Cardiac fibroblast (primary cell): ENCODE results near the gene NRN1.

Experiments used
- DNase-seq, 2 donors: peaks; one replicate each; pipeline versions ENCODE4 v3.0.0 to v3.0.0-alpha.2; 2010; ENCODE audit warnings: low read depth in 2 of 2
- H3K4me3 ChIP-seq, 2 donors: replicated peaks in 1 of 2; 1 replicate in 1 of 2; 2 replicates in 1 of 2; pipeline ENCODE4 v1.5.1; 2011; ENCODE audit warnings: low read depth in 2 of 2, low read length in 2 of 2, mild to moderate bottlenecking in 2 of 2, moderate library complexity in 1 of 2
- CTCF ChIP-seq: IDR thresholded peaks from one replicate; pipeline ENCODE4 v1.5.1; 2011; ENCODE audit warnings: low read depth, mild to moderate bottlenecking, low read length, inconsistent platforms

NRN1 gene

GRCh38 chr6:6002005-6002847 lies 4.5 kb downstream of the NRN1 start:
- DNase-seq: no peak
- TF ChIP-seq CTCF: no peak
- H3K4me3 ChIP-seq: no peak overlapping the region

- no peak for TF ChIP-seq CTCF
- DNase-seq: no peak
Measured at GRCh38 chr6:6001443-6001842, 5.3 kb downstream of the NRN1 start.

GRCh38 chr6:5999688-6000608 lies 6.8 kb downstream of the NRN1 start:
- no peak for TF ChIP-seq CTCF
- no peak for DNase-seq
- no peak overlapping the region for H3K4me3 ChIP-seq

More at GRCh38 chr6:6001443-6001842, 5.3 kb downstream of the NRN1 start:
- H3K4me3 ChIP-seq: no peak overlapping the region

- H3K4me3 ChIP-seq: no peak overlapping the region
- DNase-seq: no peak
- TF ChIP-seq CTCF: no peak
Measured at GRCh38 chr6:5998711-5999687, 7.7 kb downstream of the NRN1 start.

- TF ChIP-seq CTCF: no peak
- no peak overlapping the region for H3K4me3 ChIP-seq
- DNase-seq: no peak
Measured at GRCh38 chr6:5998236-5998635, 8.5 kb downstream of the NRN1 start.

- H3K4me3 ChIP-seq: peak overlapping the region; percentile 3 to 14
- no peak for DNase-seq
- TF ChIP-seq CTCF: no peak
Measured at GRCh38 chr6:5997420-5997987, 9.2 kb downstream of the NRN1 start.
